Brain microvascular endothelial cell (primary cell): ENCODE measurements around the gene PLXNA2.

ENCODE experiments used
- DNase-seq: peaks from one replicate; pipeline ENCODE4 v3.0.0-alpha.2; 2020
- H3K27ac ChIP-seq: fragments of 250-450 bp; sonication (Bioruptor Pico); 2 replicates; pipeline ENCODE4 v1.5.1; 2020; ENCODE audit warnings: mild to moderate bottlenecking, moderate library complexity
- H3K27me3 ChIP-seq: fragments of 250-450 bp; sonication (Bioruptor Pico); replicated peaks from 2 replicates; pipeline ENCODE4 v1.5.1; 2020; ENCODE audit warnings: mild to moderate bottlenecking
- H3K36me3 ChIP-seq: fragments of 250-450 bp; sonication (Bioruptor Pico); replicated peaks from 2 replicates; pipeline ENCODE4 v1.5.1; 2020; ENCODE audit warnings: mild to moderate bottlenecking
- H3K4me3 ChIP-seq: 2 replicates; pipeline ENCODE4 v1.5.1; 2011; ENCODE audit warnings: low read depth, mild to moderate bottlenecking, control low read depth, low read length, moderate library complexity
- CTCF ChIP-seq: IDR thresholded peaks from 2 replicates; pipeline ENCODE4 v1.5.1; 2011; ENCODE audit warnings: low read depth, mild to moderate bottlenecking, moderate library complexity, low read length, control low read depth, inconsistent platforms; ENCODE audit errors: missing control alignments
- in situ Hi-C: cut with HindIII; loops from 2 replicates; pipeline ENCODE4 v1.10.0; 2017; ENCODE audit warnings: low sequenced_read_pairs, low pct_ligation_motif_present

PLXNA2 gene

GRCh38 chr1:208167261-208167869 is 76.8 kb downstream of the PLXNA2 start:
- H3K36me3 ChIP-seq = no peaks in the 10 kb centered on the region
- H3K27ac ChIP-seq = no peak overlapping the region
- in situ Hi-C loops = no loop called here
- no peaks in the 10 kb centered on the region for H3K27me3 ChIP-seq
- no peak for TF ChIP-seq CTCF
- DNase-seq = no peak
- H3K4me3 ChIP-seq = no peak overlapping the region

GRCh38 chr1:208166340-208167138 is 77.6 kb downstream of the PLXNA2 start:
- Histone ChIP-seq H3K36me3 (no peaks in the 10 kb centered on the region), H3K27ac (no peak overlapping the region), H3K4me3 (no peak overlapping the region), H3K27me3 (no peaks in the 10 kb centered on the region)
- DNase-seq = no peak
- in situ Hi-C loops = no loop called here
- no peak for TF ChIP-seq CTCF

- H3K36me3 ChIP-seq = no peaks in the 10 kb centered on the region
- in situ Hi-C loops = no loop called here
- H3K4me3 ChIP-seq = no peak overlapping the region
- no peak for TF ChIP-seq CTCF
- H3K27ac ChIP-seq = no peak overlapping the region
- no peak for DNase-seq
- no peaks in the 10 kb centered on the region for H3K27me3 ChIP-seq
Observed at GRCh38 chr1:208165659-208166058, 78.5 kb downstream of the PLXNA2 start.

- Histone ChIP-seq H3K27me3 (no peaks in the 10 kb centered on the region), H3K4me3 (no peak overlapping the region), H3K27ac (no peak overlapping the region), H3K36me3 (no peaks in the 10 kb centered on the region)
- in situ Hi-C loops = no loop called here
- TF ChIP-seq CTCF = no peak
- DNase-seq = no peak
Observed at GRCh38 chr1:208164609-208165008, 79.6 kb downstream of the PLXNA2 start.

DNA sequence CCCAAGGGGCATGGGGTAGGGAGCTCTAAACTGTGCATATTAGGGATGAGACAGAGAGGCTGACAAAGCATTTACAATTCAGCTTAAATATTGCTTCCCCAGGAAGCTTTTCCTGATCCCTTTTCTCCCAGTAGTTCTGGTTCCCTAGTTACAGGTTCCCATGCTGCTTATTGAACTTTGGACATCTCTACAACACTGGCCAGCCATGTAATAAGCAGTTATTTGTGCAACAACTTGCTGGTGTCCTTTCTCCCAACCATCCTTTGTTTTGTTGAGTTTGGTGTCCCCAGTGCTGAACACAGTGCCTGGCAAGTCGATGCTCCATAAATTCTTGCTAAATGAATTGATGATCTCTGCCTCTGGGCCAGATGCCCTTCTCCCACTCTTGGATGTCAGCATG is 80.6 kb downstream of the PLXNA2 start:
- no peak overlapping the region for H3K4me3 ChIP-seq
- no peak for TF ChIP-seq CTCF
- in situ Hi-C loops = no loop called here

DNA sequence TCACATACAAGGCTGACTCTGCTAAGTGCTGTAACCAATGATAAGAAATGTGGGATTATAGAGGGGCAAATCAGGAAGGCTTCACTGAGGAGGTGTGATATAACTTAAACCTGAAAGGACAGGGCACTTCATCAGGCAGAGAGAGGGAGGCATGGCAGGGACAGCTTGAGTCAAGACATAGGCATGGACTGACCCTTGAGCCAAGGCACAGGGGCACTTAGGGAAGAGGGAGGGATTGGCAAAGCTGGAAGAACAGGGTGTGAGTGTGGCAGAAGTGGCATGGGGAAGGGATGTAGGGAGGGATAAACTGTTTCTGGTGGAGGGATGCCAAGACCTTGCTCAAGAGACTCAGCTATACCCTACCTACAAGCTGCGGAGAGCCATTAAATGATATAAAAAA is 81.3 kb downstream of the PLXNA2 start:
- no peak for TF ChIP-seq CTCF
- no peak for DNase-seq
- H3K27me3 ChIP-seq = no peaks in the 10 kb centered on the region
- H3K4me3 ChIP-seq = no peak overlapping the region
- in situ Hi-C loops = no loop called here
- no peak overlapping the region for H3K27ac ChIP-seq
- H3K36me3 ChIP-seq = no peaks in the 10 kb centered on the region

More for the DNA sequence above, 80.6 kb downstream of the PLXNA2 start:
- no peaks in the 10 kb centered on the region for H3K27me3 ChIP-seq
- DNase-seq = no peak
- no peak overlapping the region for H3K27ac ChIP-seq
- H3K36me3 ChIP-seq = no peaks in the 10 kb centered on the region
